DMS 273 treated with DMSO at 0.1 percent for 48 hours (cell line): Measurements from ENCODE around the gene CCDC88A.
"Not testable (repeated sequence)": the region's sequence is repeated elsewhere in the genome, so short reads cannot be mapped to it uniquely, and the experiment has no call there.

Experiments
- DNase-seq: peaks from one replicate; lab custom pipeline; 2025; lab: John Stamatoyannopoulos, UW

The CCDC88A gene

GRCh38 chr2:55421326-55421725, 1.7 kb upstream of the CCDC88A start:
- DNase-seq: no peak

- DNase-seq: no peak
These were observed 1.2 kb upstream of the CCDC88A start for GRCh38 chr2:55420871-55421270.

GRCh38 chr2:55420439-55420725, 726 bp upstream of the CCDC88A start:
- DNase-seq: no peak

- peak; percentile 64 for DNase-seq
These were observed 400 bp downstream of the CCDC88A start for GRCh38 chr2:55419233-55419678.

GRCh38 chr2:55418512-55419232, 984 bp downstream of the CCDC88A start:
- no peak for DNase-seq

GRCh38 chr2:55418072-55418471, 1.6 kb downstream of the CCDC88A start:
- DNase-seq: no peak

- DNase-seq: no peak
These were observed 2.7 kb downstream of the CCDC88A start for GRCh38 chr2:55416786-55417568.

- no peak for DNase-seq
These were observed 4.4 kb downstream of the CCDC88A start for GRCh38 chr2:55415300-55415699.

- DNase-seq: no peak
These were observed 10.5 kb downstream of the CCDC88A start for GRCh38 chr2:55408918-55409868.

GRCh38 chr2:55408098-55408882, 11.4 kb downstream of the CCDC88A start:
- no peak for DNase-seq

- no peak for DNase-seq
These were observed 14.5 kb downstream of the CCDC88A start for GRCh38 chr2:55405116-55405515.

- DNase-seq: no peak
These were observed 16.2 kb downstream of the CCDC88A start for GRCh38 chr2:55403256-55403998.

- no peak for DNase-seq
These were observed 18.5 kb downstream of the CCDC88A start for GRCh38 chr2:55401124-55401523.

GRCh38 chr2:55400332-55400731, 19.3 kb downstream of the CCDC88A start:
- no peak for DNase-seq

GRCh38 chr2:55399815-55400214, 19.8 kb downstream of the CCDC88A start:
- no peak for DNase-seq

GRCh38 chr2:55395724-55396605, 23.7 kb downstream of the CCDC88A start:
- DNase-seq: no peak

- DNase-seq: no peak
These were observed 27.9 kb downstream of the CCDC88A start for GRCh38 chr2:55391615-55392242.

GRCh38 chr2:55391155-55391554, 28.5 kb downstream of the CCDC88A start:
- no peak for DNase-seq

GRCh38 chr2:55385516-55385915, 34.1 kb downstream of the CCDC88A start:
- not testable (repeated sequence) for DNase-seq
